SKM-1 treated with dmso at 0.1 percent for 144 hours (cell line): ENCODE measurements around the gene MTM1.

Experiments used
- DNase-seq: peaks from one replicate; lab custom pipeline; 2025; ENCODE audit not compliant: unreplicated experiment; lab: John Stamatoyannopoulos, UW

The MTM1 gene

GRCh38 chrX:150548684-150549083 lies 19.7 kb upstream of the MTM1 start:
- no peak for DNase-seq

- DNase-seq = no peak
Observed at GRCh38 chrX:150551963-150552362, 16.5 kb upstream of the MTM1 start.

GRCh38 chrX:150558424-150558823 lies 10.0 kb upstream of the MTM1 start:
- no peak for DNase-seq

GRCh38 chrX:150564838-150565237 lies 3.6 kb upstream of the MTM1 start:
- no peak for DNase-seq

GRCh38 chrX:150565551-150565950 lies 2.9 kb upstream of the MTM1 start:
- no peak for DNase-seq

- no peak for DNase-seq
Observed at GRCh38 chrX:150566734-150567182, 1.7 kb upstream of the MTM1 start.

GRCh38 chrX:150567645-150568319 lies 639 bp upstream of the MTM1 start:
- DNase-seq = no peak

- DNase-seq = peak; percentile 32
Observed at GRCh38 chrX:150569155-150569477, 695 bp downstream of the MTM1 start.

GRCh38 chrX:150570512-150570911 lies 2.1 kb downstream of the MTM1 start:
- peak; percentile 56 for DNase-seq

GRCh38 chrX:150572206-150572605 lies 3.8 kb downstream of the MTM1 start:
- no peak for DNase-seq

GRCh38 chrX:150573106-150573505 lies 4.7 kb downstream of the MTM1 start:
- no peak for DNase-seq

GRCh38 chrX:150573702-150574101 lies 5.3 kb downstream of the MTM1 start:
- no peak for DNase-seq

GRCh38 chrX:150574559-150575418 lies 6.4 kb downstream of the MTM1 start:
- DNase-seq = no peak

- no peak for DNase-seq
Observed at GRCh38 chrX:150575419-150575814, 7.0 kb downstream of the MTM1 start.

GRCh38 chrX:150577174-150577573 lies 8.8 kb downstream of the MTM1 start:
- DNase-seq = no peak

GRCh38 chrX:150581093-150581775 lies 12.8 kb downstream of the MTM1 start:
- no peak for DNase-seq

- DNase-seq = no peak
Observed at GRCh38 chrX:150582338-150582948, 14.0 kb downstream of the MTM1 start.

- DNase-seq = no peak
Observed at GRCh38 chrX:150587585-150588503, 19.4 kb downstream of the MTM1 start.

- no peak for DNase-seq
Observed at GRCh38 chrX:150594584-150594983, 26.2 kb downstream of the MTM1 start.

- DNase-seq = no peak
Observed at GRCh38 chrX:150599226-150599625, 30.8 kb downstream of the MTM1 start.
